IPS-20b (cell line): ENCODE results near the gene FBXO24.
A peak's percentile ranks its signal among the peaks of the same experiment; 100 is the strongest.

Experiments
- H3K27ac ChIP-seq: one replicate; pipeline ENCODE4 v1.5.1; 2013; ENCODE audit warnings: low read length
- H3K27me3 ChIP-seq: 2 replicates; pipeline ENCODE4 v1.6.1; 2013; ENCODE audit warnings: mild to moderate bottlenecking, low read length, inconsistent platforms; ENCODE audit not compliant: insufficient read depth
- H3K36me3 ChIP-seq: 2 replicates; pipeline ENCODE4 v1.6.1; 2013; ENCODE audit warnings: low read depth, mild to moderate bottlenecking, inconsistent platforms, low read length, moderate library complexity; ENCODE audit not compliant: insufficient read depth
- H3K4me1 ChIP-seq: 2 replicates; pipeline ENCODE4 v1.6.1; 2013; ENCODE audit warnings: mild to moderate bottlenecking, control low read depth, inconsistent platforms, low read length, moderate library complexity; ENCODE audit not compliant: insufficient read depth
- H3K4me3 ChIP-seq: 2 replicates; pipeline ENCODE4 v1.5.1; 2013; ENCODE audit warnings: mild to moderate bottlenecking, low read length, inconsistent platforms
- H3K9ac ChIP-seq: 2 replicates; pipeline ENCODE4 v1.6.1; 2013; ENCODE audit warnings: low read depth, mild to moderate bottlenecking, inconsistent platforms, low read length, moderate library complexity
- H3K9me3 ChIP-seq: 2 replicates; pipeline ENCODE4 v1.6.1; 2013; ENCODE audit warnings: mild to moderate bottlenecking, low read depth, low read length, inconsistent platforms; ENCODE audit not compliant: insufficient read depth

The FBXO24 gene

DNA sequence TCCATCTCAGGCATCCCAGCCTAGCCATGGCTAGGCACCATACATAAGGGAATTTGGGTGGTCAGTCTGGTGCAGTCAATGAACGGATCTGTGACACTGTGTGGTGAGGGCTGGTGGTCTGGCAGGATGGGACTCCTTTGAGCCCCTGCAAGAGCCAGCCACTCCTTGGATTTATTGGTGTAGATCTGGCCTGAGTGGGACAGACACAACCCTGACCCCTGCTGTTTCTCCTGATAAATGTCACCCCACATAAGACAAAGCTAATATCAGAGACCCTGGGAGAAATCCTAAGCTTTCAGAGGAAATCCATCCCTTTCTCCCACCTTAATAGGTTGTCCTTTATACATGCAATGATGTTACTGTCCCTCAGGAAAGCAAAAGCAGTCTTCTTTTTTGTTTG lies 2.3 kb downstream of the FBXO24 start:
- H3K4me1 ChIP-seq, result peaks cover 10% of the 10 kb centered on the region; the same call in 1 of the 2 replicates
- H3K27me3 ChIP-seq, result peaks cover 17% of the 10 kb centered on the region; the same call in 1 of the 2 replicates

DNA sequence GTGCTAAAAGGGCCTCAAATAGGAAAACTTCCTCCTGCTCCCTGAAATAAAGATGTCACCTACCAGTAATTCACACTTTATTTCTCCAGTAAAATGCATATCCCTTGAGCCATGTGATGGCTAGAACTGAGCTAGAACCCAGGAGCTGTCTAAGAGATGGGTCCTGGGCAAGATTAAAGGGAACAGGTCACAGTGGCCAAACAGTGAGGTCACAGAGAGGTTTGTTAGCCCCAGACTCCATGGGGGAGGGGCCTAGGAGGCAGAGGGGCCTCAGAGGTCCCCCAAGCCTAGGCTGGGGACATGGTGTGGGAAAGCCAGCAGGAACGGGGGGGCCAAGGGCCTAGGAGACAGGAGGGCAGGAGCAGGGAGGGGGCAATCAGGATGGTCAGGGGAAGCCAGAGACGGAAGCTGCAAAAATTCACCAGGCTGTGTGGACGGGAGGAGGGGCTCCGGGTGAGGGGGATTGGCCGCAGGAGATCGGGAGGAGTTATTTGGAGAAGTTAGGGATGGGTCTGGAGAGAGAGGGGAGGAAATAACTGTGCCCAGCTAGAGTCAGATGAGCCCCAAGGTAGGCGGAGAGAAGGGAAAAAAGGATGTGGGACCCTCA lies 3.3 kb downstream of the FBXO24 start:
- H3K36me3 ChIP-seq, result no peaks in the 10 kb centered on the region
- peaks cover 17% of the 10 kb centered on the region; the same call in 1 of the 2 replicates for H3K27me3 ChIP-seq
- H3K9ac ChIP-seq, result no peak overlapping the region
- H3K27ac ChIP-seq, result no peak overlapping the region
- H3K4me3 ChIP-seq, result peak overlapping the region; percentile 53; the same call in 1 of the 2 replicates
- H3K4me1 ChIP-seq, result peaks cover 2% of the 10 kb centered on the region; the same call in 1 of the 2 replicates
- no peaks in the 10 kb centered on the region for H3K9me3 ChIP-seq

More for the DNA sequence above, 2.3 kb downstream of the FBXO24 start:
- Histone ChIP-seq H3K36me3 (no peaks in the 10 kb centered on the region), H3K4me3 (no peak overlapping the region), H3K9ac (no peak overlapping the region), H3K9me3 (no peaks in the 10 kb centered on the region), H3K27ac (no peak overlapping the region)

DNA sequence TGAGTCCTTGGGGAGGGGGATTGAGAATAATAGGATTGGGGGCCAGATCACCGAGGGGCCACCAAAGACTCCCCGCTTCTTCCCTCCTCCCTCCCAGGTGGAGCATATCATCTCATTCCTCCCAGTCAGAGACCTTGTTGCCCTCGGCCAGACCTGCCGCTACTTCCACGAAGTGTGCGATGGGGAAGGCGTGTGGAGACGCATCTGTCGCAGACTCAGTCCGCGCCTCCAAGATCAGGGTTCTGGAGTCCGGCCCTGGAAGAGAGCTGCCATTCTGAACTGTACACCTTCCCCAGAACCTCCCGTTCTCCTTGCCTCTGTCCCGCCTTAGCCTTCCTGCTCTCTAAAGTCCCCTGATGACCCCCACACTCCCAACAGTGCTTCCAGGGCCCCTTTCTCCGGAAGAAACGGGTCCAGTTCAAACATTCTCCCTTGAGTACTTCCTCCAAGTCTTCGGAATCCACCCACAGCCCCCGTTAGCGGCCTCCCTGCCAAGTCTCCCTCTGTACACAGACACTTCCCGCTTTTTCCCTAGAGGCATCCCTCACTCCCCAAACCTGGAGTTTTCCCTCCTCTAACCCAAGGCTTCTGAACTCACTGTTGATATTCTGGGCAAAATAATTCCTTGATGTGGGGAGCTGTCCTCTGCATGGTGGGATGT lies 4.1 kb downstream of the FBXO24 start:
- H3K27me3 ChIP-seq, result peaks cover 17% of the 10 kb centered on the region; the same call in 1 of the 2 replicates
- H3K4me1 ChIP-seq, result no peaks in the 10 kb centered on the region
- H3K4me3 ChIP-seq, result peak overlapping the region; percentile 53; the same call in 1 of the 2 replicates
- H3K36me3 ChIP-seq, result no peaks in the 10 kb centered on the region
- H3K27ac ChIP-seq, result no peak overlapping the region
- H3K9ac ChIP-seq, result no peak overlapping the region
- H3K9me3 ChIP-seq, result no peaks in the 10 kb centered on the region

DNA sequence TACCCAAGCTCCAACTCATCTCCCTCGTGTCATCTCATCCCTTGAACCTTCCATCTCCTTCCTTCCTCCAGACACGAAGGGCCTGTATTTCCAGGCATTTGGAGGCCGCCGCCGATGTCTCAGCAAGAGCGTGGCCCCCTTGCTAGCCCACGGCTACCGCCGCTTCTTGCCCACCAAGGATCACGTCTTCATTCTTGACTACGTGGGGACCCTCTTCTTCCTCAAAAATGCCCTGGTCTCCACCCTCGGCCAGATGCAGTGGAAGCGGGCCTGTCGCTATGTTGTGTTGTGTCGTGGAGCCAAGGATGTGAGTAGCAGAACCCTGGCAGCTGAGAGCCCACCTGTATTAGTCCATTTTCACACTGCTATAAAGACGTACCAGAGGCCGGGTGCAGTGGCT lies 5.5 kb downstream of the FBXO24 start:
- H3K4me1 ChIP-seq, result no peaks in the 10 kb centered on the region
- H3K36me3 ChIP-seq, result no peaks in the 10 kb centered on the region
- H3K4me3 ChIP-seq, result no peak overlapping the region
- H3K9ac ChIP-seq, result no peak overlapping the region
- H3K27me3 ChIP-seq, result peaks cover 17% of the 10 kb centered on the region; the same call in 1 of the 2 replicates
- H3K9me3 ChIP-seq, result no peaks in the 10 kb centered on the region
- H3K27ac ChIP-seq, result no peak overlapping the region

DNA sequence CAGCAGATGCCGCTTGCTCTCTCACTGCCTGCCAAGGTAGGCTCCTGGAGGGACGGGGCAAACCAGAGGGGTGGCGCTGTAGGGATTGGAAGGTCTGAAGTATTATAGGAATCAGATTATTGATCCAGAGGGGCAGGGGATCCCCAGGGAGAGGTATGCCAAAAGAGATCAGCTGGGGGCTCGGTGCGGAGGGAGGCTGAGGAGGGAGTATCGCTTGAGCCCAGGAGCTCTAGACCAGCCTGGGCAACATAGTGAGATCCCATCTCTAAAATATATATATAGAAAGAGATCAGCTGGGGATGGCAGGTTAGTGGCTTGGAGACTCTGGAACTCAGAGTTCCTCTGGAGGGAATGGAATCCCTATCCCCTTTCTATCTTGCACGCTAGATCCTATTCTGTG lies 9.1 kb downstream of the FBXO24 start:
- Histone ChIP-seq H3K9me3 (no peaks in the 10 kb centered on the region), H3K4me3 (no peak overlapping the region), H3K36me3 (no peaks in the 10 kb centered on the region), H3K4me1 (no peaks in the 10 kb centered on the region), H3K9ac (no peak overlapping the region), H3K27ac (no peak overlapping the region), H3K27me3 (peaks cover 13% of the 10 kb centered on the region; the same call in 1 of the 2 replicates)

DNA sequence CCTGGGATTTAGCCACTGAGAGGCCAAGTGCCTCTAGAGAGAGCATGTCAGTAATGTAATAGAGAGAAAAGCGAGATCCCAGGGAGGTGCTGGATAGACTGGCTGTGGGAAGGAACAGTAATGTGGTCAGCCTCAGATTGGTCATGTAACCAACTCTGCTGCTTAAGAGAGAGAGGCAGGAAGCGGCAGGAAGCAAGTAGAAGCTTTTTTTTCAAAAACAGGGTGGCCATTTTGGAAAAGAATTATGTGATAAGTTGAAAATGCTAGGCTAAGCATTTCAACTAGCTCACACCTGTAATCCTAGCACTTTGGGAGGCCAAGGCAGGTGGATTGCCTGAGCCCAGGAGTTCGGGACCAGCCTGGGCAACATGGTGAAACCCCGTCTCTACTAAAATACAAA lies 12.3 kb downstream of the FBXO24 start:
- Histone ChIP-seq H3K4me3 (no peak overlapping the region), H3K9ac (no peak overlapping the region), H3K4me1 (peaks cover 17% of the 10 kb centered on the region; the same call in 1 of the 2 replicates), H3K36me3 (no peaks in the 10 kb centered on the region), H3K27ac (no peak overlapping the region), H3K9me3 (no peaks in the 10 kb centered on the region), H3K27me3 (no peaks in the 10 kb centered on the region)

DNA sequence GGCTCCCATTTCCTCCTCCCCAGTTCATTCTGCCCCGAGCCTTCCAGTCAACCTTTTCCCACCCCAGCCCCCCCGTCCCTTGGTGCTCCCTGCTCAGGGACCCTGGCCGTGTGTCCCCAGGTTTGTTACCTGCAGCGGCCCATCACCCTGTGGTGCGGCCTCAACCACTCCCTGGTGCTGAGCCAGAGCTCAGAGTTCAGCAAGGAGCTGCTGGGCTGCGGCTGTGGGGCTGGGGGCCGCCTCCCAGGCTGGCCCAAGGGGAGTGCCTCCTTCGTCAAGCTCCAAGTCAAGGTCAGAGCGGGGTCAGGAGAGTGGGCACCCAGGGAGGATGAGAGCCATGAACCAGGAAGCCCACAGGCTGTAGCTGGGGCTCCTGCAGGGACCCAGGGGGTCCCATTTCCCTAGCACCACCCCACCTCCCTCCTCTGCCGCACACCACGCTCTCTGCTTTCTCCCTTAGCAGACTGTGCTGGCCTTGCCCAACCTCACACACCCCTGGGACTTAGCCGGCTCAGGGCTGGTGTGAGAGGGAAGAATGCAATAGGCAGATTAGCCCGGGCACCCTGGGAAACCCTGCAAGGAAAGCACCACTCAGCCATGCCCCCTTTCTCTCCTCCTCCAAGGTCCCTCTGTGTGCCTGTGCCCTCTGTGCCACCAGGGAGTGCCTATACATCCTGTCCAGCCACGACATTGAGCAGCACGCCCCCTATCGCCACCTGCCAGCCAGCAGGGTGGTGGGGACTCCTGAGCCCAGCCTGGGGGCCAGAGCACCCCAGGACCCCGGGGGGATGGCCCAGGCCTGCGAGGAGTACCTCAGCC lies 14.0 kb downstream of the FBXO24 start:
- Histone ChIP-seq H3K36me3 (no peaks in the 10 kb centered on the region), H3K4me3 (no peak overlapping the region), H3K9me3 (no peaks in the 10 kb centered on the region), H3K4me1 (peaks cover 17% of the 10 kb centered on the region; the same call in 1 of the 2 replicates), H3K27ac (no peak overlapping the region), H3K27me3 (peaks cover 4% of the 10 kb centered on the region), H3K9ac (no peak overlapping the region)

DNA sequence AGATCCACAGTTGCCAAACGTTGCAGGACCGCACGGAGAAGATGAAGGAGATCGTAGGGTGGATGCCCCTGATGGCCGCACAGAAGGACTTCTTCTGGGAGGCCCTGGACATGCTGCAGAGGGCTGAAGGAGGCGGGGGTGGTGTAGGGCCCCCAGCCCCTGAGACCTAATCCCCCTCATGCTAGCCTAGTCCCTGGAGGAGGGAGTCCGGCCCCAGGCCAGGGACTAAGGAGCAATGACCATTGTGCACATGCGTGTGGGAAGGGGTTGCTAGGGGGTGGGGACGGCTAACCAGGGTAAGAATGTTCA lies 14.6 kb downstream of the FBXO24 start:
- Histone ChIP-seq H3K9ac (no peak overlapping the region), H3K27ac (no peak overlapping the region), H3K9me3 (no peaks in the 10 kb centered on the region), H3K27me3 (peaks cover 10% of the 10 kb centered on the region), H3K36me3 (no peaks in the 10 kb centered on the region), H3K4me3 (no peak overlapping the region), H3K4me1 (peaks cover 17% of the 10 kb centered on the region; the same call in 1 of the 2 replicates)

DNA sequence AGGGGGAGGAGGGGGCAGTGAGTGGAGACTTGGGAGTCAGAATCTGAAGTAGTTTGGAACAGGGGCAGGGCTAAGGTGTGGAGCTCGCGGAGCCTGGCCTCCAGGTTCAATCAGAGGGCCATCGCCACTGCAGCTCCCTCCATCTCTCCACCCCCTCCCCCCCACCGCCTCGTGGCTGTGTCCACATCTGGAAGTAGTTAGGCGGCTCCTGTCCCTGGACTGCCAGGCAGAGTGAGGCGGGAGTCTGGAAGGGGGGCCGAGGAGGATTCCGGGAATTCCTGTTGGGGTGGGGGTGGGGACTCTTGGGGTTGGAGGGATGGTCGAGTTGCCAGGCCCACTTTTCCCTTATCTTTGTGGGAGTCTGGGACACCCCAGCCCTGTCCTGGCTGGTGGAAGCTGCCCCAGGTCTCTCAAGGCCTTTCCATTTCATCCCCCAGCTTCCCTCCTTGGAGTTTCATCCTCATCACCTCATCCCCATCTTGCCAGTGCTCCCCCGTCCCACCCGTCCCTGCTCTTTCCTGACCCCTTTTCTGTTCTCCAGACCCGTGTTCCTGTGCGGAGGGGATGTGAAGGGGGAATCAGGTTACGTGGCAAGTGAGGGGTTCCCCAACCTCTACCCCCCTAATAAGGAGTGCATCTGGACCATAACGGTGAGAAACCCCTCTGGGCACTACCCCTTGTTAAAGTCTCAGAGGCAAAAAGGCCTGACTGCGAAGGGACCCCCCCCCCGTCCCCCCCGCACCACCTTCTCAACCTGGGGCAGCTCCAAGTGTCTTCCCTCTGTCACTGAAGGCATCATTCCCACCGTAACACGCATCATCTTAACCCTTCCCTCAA lies 17.0 kb downstream of the FBXO24 start:
- H3K9me3 ChIP-seq, result no peaks in the 10 kb centered on the region
- H3K4me3 ChIP-seq, result peak overlapping the region; percentile 74
- H3K27ac ChIP-seq, result peak overlapping the region; percentile 56

DNA sequence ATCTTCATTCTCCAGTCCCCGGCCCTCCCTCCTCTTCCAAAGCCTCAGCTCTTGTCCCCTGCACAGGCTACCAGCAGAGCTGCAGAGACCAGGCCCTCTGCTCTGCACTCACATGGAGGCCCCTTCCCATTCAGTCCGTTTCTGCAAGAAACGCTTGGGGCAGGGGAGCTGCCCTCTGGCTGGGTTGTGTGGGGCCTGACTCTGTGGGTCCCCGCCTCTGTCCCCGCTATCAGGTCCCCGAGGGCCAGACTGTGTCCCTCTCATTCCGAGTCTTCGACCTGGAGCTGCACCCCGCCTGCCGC lies 17.5 kb downstream of the FBXO24 start:
- Histone ChIP-seq H3K27me3 (peaks cover 19% of the 10 kb centered on the region), H3K4me1 (peaks cover 21% of the 10 kb centered on the region; the same call in 1 of the 2 replicates), H3K36me3 (no peaks in the 10 kb centered on the region), H3K4me3 (peak overlapping the region; percentile 74), H3K9ac (peak overlapping the region; percentile 83; the same call in 1 of the 2 replicates), H3K9me3 (no peaks in the 10 kb centered on the region), H3K27ac (no peak overlapping the region)

More for the DNA sequence above, 17.0 kb downstream of the FBXO24 start:
- H3K9ac ChIP-seq, result peak overlapping the region; percentile 83
- peaks cover 19% of the 10 kb centered on the region for H3K27me3 ChIP-seq
- H3K4me1 ChIP-seq, result peaks cover 21% of the 10 kb centered on the region; the same call in 1 of the 2 replicates
- no peaks in the 10 kb centered on the region for H3K36me3 ChIP-seq
